HG03442 (cell line): Measurements from ENCODE around the gene ADK.
"Not testable (repeated sequence)": the region's sequence is repeated elsewhere in the genome, so short reads cannot be mapped to it uniquely, and the experiment has no call there.

Experiments used
- ATAC-seq: cut with Tn5 transposase; IDR thresholded peaks from one replicate; pipeline ENCODE4 v1.9.1; 2021; ENCODE audit warnings: mild to moderate bottlenecking, moderate library complexity; ENCODE audit not compliant: unreplicated experiment

Gene ADK

DNA sequence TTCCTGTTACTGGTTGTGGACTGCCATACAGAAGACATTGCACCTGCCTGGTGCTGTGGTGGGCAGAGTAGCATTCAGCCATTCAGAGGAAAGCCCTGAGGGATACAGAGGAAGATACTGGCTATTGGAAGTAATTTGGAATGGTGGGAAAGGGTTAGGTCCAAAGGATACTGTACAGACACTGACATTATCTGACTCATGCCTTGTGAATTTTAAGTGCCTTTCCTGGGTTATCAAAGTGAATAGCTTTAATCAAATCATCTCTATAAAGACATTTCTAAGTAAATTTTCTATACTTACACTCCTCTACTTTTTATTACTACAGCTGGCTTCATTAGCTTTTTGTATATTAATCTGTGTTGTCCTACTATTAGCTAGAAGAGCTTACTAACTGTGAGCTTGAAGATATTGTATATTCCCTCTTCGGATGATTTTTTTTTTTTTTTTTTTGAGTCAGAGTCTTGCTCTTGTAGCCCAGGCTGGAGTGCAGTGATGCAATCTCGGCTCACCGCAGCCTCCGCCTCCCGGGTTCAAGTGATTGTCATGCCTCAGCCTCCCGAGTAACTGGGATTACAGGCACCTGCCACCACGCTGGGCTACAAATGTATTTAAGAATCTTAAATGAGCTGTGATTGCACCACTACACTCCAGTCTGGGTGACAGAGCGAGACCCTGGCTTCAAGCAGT lies 186.5 kb downstream of the ADK start:
- no peak for ATAC-seq

DNA sequence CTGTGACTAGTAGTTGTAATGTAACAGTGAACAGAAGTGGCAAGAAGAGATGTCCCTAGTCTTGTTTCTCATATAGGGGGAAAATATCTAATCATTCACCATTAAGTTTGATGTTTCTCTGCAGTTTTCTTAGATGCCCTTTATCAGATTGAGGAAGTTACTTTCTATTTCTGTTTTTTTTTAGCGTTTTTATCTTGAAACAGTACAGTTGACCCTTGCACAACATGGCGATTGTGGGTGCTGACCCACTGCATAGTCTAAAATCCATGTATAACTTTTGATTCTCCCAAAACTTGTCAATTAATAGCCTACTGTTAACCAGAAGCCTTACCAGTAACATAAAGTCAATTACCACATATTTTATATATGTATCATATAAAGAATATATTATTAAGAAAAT lies 192.0 kb downstream of the ADK start:
- ATAC-seq, result no peak

DNA sequence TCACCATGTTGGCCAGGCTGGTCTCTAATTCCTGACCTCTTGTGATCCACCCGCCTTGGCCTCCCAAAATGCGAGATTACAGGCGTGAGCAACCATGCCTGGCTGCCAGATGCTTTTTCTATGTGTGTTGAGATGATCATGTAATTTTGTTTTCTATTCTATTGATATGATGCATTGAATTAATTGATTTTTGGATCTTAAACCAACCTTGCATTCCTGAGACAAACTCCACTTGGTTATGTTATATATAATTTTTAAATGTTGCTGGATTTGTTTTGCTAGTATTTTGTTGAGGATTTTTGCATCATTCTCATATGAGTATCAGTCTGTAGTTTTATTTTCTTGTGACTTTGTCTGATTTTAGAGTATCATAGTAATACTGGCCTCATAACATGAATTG lies 192.8 kb downstream of the ADK start:
- ATAC-seq, result no peak

DNA sequence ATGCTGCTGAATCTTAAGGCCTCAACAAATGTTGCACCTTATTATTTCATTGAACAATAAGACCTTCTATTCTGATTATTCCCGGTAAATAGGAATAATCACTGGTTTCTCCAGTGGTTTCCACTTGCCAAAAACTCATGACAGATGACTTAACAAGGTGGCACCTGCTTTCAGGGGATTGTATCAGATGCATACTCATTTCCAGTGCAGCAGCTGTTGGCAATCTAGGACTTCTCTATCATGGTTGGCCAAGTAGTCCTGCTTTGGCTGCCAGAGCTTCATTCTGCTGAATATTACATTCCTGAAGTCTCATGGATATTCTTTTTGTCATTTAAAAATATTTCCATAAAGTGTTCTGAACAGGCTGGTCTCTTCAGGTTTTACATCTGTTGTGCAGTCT lies 193.3 kb downstream of the ADK start:
- ATAC-seq, result no peak

DNA sequence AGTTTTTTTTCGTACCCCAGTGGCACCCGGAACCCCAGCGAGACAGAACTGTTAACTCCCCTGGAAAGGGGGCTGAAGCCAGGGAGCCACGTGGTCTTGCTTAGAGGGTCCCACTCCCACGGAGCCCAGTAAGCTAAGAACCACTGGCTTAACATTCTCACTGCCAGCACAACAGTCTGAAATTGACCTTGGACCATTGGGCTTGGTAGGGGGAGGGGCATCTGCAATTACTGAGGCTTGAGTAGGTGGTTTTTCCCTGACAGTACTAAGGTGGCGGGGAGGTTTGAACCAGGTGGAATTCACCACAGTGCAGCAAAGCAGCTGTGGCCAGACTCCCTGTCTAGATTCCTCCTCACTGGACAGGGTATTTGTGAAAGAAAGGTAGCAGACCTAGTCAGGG lies 196.5 kb downstream of the ADK start:
- no peak for ATAC-seq

DNA sequence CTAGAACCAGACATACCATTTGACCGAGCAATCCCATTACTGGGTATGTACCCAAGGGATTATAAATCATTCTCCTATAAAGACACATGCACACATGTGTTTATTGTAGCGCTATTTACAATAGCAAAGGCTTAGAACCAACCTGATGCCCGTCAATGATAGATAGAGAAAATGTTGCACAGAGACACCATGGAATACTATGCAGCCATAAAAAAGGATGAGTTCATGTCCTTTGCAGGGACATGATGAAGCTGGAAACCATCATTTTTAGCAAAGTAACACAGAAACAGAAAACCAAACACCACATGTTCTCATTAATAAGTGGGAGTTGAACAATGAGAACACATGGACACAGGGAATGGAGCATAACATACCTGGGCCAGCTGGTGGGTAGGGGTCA lies 202.0 kb downstream of the ADK start:
- not testable (repeated sequence) for ATAC-seq

DNA sequence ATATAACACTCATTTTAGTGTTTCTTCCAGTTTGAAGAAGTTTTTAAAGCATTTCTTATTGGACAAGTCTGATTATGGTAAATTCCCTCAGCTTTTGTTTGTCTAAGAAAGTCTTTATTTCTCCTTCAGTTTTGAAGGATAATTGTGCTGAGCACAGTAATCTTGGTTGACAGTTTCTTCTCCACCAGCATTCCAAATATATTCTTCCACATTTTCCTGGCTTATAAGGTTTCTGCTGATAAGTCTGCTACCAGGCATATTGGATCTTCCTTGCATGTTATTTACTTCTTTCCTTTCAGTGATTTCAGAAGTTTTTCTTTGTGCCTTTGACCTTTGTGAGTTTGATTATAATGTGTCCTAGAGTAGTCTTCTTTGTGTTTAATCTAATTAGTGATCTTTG lies 210.7 kb downstream of the ADK start:
- no peak for ATAC-seq

DNA sequence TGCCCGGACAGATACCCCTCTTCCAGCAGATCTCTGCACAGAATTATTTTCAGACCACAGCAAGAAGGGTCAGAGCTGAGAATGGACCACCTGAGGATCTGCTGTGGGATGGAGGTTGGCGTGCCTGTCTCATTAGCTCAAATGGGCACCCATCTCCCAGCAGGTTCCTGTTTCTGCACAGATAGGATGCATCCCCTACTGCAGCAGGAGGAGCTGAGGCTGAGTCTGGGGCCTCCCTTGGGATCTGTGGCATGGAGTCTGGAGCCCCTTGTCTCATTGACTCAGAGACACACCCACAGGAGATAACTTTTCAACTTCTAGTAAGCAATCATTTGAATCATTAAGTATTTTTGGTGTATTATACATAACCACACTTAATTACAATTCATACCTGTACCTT lies 212.7 kb downstream of the ADK start:
- ATAC-seq, result no peak

DNA sequence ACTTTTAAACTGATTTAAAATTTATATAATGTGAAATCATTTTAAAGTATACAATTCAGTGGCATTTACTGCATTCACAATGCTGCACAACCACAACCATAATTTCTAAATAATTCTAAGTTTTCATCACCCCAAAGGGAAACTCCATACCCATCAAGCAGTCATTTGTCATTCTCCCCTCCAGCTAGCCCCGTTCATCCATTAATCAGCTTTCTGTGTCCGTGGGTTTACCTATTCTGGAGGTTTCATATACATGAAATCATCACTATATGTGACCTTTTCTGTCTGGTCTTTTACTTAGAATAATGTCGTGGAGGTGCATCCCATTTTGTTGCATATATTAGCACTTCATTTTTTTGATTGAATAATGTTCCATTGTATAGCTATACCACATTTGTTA lies 214.1 kb downstream of the ADK start:
- ATAC-seq, result no peak

DNA sequence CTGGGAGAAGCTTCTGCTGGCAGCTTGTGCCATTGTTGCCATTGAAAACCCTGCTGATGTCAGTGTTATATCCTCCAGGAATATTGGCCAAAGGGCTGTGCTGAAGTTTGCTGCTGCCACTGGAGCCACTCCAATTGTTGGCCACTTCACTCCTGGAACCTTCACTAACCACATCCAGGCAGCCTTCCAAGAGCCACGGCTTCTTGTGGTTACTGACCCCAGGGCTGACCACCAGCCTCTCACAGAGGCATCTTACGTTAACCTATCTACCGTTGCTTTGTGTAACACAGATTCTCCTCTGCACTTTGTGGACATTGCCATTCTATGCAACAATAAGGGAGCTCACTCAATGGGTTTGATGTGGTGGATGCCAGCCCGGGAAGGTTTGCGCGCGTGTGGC lies 220.7 kb downstream of the ADK start:
- ATAC-seq, result no peak

DNA sequence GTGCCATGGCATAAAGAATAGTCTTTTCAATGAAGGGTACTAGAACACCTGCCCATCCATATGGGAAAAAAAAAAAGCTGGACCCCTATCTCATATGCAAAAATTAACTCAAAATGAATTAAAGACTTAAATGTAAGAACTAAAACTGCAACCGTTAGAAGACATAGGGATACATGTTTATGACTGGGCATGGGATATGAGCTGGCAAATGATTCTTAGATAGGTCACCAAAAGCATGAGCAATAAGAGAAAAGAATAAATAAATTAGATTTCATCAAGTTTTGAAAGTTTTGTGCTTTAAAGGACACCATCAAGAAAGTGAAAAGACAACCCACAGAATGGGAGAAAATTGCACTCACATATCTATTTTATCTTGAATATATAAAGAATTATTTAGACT lies 222.0 kb downstream of the ADK start:
- no peak for ATAC-seq

DNA sequence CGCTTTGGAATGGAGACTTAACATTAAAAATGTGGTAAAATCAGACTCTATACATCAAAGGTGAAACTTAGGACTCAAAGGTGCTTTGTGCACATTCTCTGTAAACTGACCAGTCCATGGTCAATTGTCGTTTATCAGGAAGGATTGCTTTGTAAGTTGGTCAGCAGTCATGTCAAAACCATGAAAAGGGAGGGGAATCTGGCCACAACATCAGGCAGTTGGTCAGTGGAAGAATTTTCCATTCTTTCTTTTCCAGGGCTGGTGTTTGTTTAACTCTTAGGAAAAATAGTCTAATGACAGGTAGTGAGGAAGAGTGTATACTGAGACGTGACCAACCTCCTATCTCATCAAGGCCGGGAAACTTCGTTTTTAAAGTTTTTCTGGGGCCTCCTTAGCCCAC lies 226.5 kb downstream of the ADK start:
- no peak for ATAC-seq

DNA sequence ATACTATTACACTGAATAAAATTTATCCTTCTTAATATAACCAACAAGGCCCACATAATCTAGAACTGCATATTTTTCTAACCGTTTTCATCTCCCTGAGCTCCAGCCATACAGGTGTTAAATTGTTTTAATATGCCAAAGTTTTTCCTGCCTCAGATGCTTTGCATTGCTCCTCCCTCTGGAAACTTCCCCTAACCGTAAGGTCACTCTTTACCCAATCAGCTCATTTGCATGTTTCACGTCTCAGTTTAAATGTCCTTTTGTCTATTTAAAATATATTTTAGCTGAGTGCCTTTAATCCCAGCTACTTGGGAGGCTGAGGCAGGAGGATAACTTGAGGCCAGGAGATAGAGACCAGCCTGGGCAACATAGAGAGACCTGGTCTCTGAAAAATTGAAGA lies 228.5 kb downstream of the ADK start:
- ATAC-seq, result no peak

DNA sequence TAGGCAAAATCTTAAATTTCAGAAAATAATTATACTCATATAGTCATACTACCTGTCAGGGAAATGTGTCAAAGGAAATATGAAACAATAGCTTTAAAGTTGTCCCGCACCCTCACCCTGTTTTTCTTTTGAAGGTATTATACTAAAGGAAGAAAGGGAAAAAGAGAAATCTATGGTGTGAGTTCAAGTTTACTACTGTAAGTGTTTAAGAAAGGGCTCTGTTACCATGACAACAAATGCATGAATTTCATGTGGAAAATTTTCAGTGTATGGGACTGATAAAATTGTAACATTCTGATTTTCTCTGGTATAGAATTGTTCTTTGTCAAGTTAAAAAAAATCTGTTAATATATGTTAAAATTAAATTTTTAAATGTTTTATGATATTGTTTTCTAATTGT lies 229.8 kb downstream of the ADK start:
- no peak for ATAC-seq

DNA sequence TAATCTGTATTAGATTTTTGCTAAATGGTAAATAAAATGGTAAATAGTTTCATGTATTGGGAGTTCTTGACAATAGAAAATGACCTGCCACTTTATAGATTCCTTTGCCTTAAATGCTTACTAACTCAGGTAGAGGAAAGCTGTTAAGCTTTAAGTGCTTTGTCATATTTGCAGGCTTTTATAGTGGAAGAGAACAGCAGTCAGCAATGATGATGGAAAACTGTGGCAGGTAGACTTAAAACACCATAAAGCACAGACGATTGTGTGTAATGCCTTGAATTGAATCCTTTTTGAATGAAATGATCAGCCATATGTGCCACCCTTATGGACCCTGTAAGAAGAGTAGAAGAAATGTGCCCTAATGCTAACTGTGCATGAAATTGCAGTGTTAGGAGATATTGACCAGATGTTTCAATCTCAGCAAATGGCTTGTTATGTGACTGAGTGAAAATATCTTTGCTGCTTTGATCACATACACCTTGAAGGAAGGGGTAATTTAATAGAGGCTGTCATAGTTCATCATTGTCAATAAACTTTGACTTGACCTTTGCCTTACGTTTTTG lies 230.4 kb downstream of the ADK start:
- no peak for ATAC-seq

DNA sequence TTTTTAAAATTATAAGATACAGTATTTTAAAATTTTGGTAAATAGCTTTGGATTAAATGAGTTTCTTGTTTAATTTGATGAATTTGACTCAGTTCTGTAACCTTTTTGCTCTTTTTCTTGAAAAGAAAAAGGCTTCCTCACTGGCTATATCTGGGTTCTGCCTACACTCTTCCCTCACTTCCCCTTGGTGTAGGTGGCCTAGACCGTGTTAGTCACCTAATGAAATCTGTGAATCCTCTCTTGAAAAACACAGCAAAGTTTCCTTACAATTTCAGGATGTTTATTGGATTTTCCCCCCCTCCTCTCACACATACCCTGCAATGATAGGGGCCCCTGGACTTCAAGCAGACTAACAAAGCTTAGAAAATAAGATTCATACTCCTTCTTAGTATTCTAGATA lies 231.6 kb downstream of the ADK start:
- ATAC-seq, result no peak

DNA sequence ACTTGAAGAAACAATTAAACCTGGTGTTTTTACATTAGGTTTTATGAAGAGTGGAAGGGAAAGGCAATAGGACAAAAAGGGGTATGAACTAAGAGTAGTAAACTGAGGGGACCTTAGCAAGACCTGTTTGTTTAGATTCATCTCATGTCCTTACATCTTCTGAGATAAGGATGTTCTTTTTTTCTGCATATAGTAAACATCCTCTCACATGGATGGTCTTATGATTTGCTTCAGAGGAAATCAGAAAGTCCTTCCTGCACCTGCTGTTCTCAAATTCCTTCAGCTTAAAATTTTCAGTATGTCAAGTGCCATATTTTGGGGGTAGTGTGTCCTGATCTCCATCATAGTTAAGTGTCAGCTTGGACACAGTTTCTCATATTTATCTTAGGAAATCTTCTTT lies 232.6 kb downstream of the ADK start:
- no peak for ATAC-seq

DNA sequence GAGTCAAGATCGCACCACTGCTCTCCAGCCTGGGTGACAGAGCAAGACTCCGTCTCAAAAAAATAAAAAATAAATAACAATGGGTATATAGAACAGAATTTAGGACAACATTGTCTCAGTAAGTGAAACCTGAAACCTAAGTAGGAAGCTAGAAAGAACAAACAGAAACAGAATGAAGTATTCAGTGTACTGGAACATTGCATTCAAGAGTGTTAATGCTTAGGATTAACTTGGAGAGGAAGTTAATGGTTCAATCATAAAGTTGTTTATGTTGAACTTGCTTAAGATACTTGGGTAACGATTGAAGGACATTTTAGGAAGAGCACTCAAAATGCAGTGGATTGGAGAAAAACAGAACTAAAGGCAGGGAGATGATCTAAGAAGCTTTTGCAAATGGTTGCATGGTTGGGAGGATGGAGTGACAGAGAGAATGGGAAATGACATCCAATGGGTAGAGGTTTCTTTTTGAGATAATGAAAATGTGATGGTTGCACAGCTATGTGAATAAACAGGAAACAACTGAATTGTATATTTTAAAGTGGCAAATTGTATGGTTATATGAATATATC lies 233.7 kb downstream of the ADK start:
- ATAC-seq, result no peak

DNA sequence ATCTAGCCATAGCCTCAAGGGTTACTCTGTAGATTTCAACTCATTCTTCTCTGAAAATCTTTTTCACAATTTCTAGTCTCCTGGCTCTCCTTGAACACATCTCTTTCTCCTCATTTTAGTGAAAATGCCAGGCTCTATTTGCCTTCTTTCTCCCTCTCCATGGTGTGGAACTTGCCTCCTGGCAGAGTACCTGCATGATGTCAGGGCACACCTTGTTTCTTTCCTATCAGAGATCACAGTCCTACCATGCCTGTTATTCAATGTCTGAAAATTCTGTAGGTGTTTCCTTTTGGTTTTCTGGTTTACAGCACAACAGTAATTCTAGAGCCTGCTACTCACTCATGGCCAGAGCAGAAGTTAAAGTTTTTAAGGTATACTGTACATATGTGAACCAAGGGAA lies 237.8 kb downstream of the ADK start:
- ATAC-seq, result no peak

DNA sequence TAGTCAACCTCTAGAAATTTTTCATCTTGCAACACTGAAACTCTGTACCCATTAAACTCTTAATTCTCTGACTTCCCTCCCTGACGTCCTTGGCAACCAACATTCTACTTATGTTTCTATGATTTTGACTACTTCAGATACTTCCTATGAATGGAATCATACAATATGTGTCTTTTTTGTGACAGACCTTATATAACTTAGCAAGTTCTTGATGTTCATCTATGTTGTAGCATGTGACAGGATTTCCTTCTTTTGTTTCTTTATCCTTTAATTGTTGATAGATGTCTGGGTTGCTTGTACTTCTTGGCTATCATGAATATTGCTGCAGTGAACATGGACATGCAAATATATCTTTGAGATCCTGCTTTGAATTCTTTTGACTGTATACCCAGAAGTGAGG lies 240.8 kb downstream of the ADK start:
- ATAC-seq, result no peak

DNA sequence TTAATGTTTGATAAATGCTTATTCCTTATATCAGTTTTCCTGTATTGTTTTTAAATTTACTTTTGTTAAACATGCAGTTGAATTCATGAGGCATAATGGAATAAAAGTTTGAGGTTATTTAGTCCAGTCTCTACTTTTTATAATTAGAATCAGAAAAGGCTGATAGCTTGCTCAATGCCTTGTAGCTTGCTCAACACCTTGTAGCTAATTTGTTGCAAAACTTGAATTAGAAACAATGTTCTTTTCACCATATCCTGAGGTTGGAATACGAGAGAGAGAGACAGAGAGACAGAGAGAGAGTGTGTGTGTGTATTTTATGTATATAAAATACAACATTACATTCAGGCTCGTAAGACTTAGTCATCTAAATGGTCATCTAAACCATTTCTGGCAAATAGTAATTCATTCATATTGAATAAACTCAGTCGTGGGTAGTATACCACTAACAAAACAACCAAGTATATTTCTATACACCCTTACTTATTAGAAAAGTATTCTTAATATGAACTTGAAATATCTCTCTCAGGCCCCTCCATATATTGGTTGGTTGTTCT lies 243.5 kb downstream of the ADK start:
- ATAC-seq, result no peak

DNA sequence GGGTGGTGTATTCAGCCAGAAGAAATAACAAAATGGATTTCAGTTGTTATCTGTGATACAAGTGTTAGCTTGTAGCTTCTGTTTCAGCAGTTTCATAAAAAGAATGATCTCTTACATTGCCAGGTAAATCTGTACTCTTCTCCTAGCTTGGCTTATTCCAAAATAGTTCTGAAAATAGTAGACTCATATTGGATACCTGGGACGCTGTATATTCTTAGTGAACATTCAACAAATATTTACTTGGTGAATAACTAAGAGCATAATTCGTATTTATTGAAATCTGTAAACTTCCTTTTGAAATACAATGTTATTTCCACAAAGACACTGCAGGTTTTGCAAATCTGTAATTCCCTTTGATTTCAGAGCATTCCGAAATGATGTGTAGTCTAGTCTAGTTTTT lies 249.2 kb downstream of the ADK start:
- ATAC-seq, result no peak

DNA sequence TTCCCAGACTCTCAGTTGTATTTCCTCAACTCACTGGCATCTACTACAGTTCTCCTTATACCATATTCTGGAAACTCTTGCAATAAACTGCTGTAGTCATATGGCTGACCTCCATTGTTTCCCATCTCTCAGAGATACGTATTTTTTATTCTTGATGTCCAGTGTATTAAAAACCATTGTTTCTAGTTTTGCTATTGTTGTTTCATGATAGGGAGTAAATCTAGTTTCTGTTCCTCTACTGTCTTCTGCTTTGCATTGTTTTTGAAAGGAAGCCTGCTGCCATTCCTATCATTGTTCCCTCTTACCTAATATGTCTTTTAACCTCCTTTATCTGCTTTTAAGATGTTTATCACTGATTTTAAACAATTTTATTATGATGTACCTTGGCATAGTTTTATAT lies 255.0 kb downstream of the ADK start:
- ATAC-seq, result no peak
